OCI-LY3 (cell line): ENCODE data around the gene ASTN1.

Experiments
- CTCF ChIP-seq: fragments of 200-600, 300-600 bp; sonication (generic); IDR thresholded peaks from 2 replicates; pipeline ENCODE4 v1.5.1; 2014; ENCODE audit warnings: antibody characterized with exemption, low read length, low read depth
- EZH2phosphoT487 ChIP-seq: fragments of 200-600 bp; shearing (Covaris generic); IDR thresholded peaks from 2 replicates; pipeline ENCODE4 v1.6.1; 2018; ENCODE audit warnings: antibody characterized with exemption, mixed run types, low read depth

GRCh38 chr1:177119311-177119710 is 45.2 kb downstream of the ASTN1 start:
- TF ChIP-seq CTCF (no peak), EZH2phosphoT487 (no peak)
